ENCODE data around the gene CACNA1A.

DNA sequence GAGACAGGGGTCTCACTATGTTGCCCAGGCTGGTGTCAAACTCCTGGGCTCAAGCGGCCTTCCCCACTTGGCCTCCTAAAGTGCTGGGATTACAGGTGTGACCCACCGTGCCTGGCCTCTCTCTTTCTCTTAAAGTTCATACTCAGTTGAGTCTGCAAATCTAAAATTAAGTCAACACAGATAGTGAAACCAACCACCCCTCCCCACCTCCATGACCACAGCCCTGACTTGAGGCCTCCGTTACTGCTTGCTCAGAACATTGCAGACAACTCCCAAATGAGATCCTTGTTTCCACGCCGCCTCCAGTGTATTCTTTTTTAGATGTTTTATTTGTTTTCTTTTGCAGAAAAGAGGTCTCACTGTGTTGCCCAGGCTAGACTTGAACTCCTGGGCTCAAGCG lies 94.4 kb downstream of the CACNA1A start:
- TF ChIP-seq, protein P1, sequence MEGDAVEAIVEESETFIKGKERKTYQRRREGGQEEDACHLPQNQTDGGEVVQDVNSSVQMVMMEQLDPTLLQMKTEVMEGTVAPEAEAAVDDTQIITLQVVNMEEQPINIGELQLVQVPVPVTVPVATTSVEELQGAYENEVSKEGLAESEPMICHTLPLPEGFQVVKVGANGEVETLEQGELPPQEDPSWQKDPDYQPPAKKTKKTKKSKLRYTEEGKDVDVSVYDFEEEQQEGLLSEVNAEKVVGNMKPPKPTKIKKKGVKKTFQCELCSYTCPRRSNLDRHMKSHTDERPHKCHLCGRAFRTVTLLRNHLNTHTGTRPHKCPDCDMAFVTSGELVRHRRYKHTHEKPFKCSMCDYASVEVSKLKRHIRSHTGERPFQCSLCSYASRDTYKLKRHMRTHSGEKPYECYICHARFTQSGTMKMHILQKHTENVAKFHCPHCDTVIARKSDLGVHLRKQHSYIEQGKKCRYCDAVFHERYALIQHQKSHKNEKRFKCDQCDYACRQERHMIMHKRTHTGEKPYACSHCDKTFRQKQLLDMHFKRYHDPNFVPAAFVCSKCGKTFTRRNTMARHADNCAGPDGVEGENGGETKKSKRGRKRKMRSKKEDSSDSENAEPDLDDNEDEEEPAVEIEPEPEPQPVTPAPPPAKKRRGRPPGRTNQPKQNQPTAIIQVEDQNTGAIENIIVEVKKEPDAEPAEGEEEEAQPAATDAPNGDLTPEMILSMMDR (IDR thresholded peaks at IDR 0.05; ENCODE audit: insufficient read depth, low read length, poor library complexity, severe bottlenecking), result no peak
- no peak for TF ChIP-seq EZH2phosphoT487 (conservative IDR thresholded peaks at IDR 0.05; ENCODE audit: low read length)

All from SU-DHL-6 (cell line).